ENCODE data around the gene TUBB4A.

Gene TUBB4A

GRCh38 chr19:6521718-6522646 is 19.9 kb upstream of the TUBB4A start:
- Histone ChIP-seq H3K27me3 (ENCODE audit: control insufficient read depth in 1 of 2, insufficient read depth in 2 of 2, low read length in 2 of 2) (peaks cover 5 to 7% of the 10 kb centered on the region in 2 donors), H3K36me3 (ENCODE audit: control insufficient read depth in 2 of 2, insufficient read depth in 2 of 2, low read length in 2 of 2) (no peaks in the 10 kb centered on the region), H3K4me1 (ENCODE audit: control insufficient read depth, insufficient read depth, low read length) (peaks cover 3% of the 10 kb centered on the region), H3K9ac (ENCODE audit: low read length in 2 of 2) (no peak overlapping the region), H3K9me3 (ENCODE audit: control insufficient read depth in 2 of 2, low read length in 2 of 2) (no peaks in the 10 kb centered on the region), H3K4me3 (ENCODE audit: low read length in 2 of 2) (no peak overlapping the region), H3K27ac (ENCODE audit: low read length) (no peak overlapping the region)

GRCh38 chr19:6519289-6519688 is 17.2 kb upstream of the TUBB4A start:
- Histone ChIP-seq H3K36me3 (ENCODE audit: control insufficient read depth in 2 of 2, insufficient read depth in 2 of 2, low read length in 2 of 2) (no peaks in the 10 kb centered on the region), H3K4me1 (ENCODE audit: control insufficient read depth, insufficient read depth, low read length) (peaks cover 12% of the 10 kb centered on the region), H3K9me3 (ENCODE audit: control insufficient read depth in 2 of 2, low read length in 2 of 2) (no peaks in the 10 kb centered on the region), H3K27ac (ENCODE audit: low read length) (no peak overlapping the region), H3K9ac (ENCODE audit: low read length in 2 of 2) (no peak overlapping the region), H3K4me3 (ENCODE audit: low read length in 2 of 2) (no peak overlapping the region), H3K27me3 (ENCODE audit: control insufficient read depth in 1 of 2, insufficient read depth in 2 of 2, low read length in 2 of 2) (peaks cover 5 to 7% of the 10 kb centered on the region in 2 donors)

GRCh38 chr19:6518145-6518911 is 16.2 kb upstream of the TUBB4A start:
- Histone ChIP-seq H3K9me3 (ENCODE audit: control insufficient read depth in 2 of 2, low read length in 2 of 2) (no peaks in the 10 kb centered on the region), H3K36me3 (ENCODE audit: control insufficient read depth in 2 of 2, insufficient read depth in 2 of 2, low read length in 2 of 2) (no peaks in the 10 kb centered on the region), H3K4me3 (ENCODE audit: low read length in 2 of 2) (no peak overlapping the region), H3K27ac (ENCODE audit: low read length) (no peak overlapping the region), H3K9ac (ENCODE audit: low read length in 2 of 2) (no peak overlapping the region), H3K27me3 (ENCODE audit: control insufficient read depth in 1 of 2, insufficient read depth in 2 of 2, low read length in 2 of 2) (peaks cover 5 to 7% of the 10 kb centered on the region in 2 donors), H3K4me1 (ENCODE audit: control insufficient read depth, insufficient read depth, low read length) (peaks cover 12% of the 10 kb centered on the region)

GRCh38 chr19:6516659-6517291 is 14.7 kb upstream of the TUBB4A start:
- H3K36me3 ChIP-seq (ENCODE audit: control insufficient read depth in 2 of 2, insufficient read depth in 2 of 2, low read length in 2 of 2): no peaks in the 10 kb centered on the region

GRCh38 chr19:6516018-6516658 is 14.0 kb upstream of the TUBB4A start:
- no peaks in the 10 kb centered on the region for H3K36me3 ChIP-seq (ENCODE audit: control insufficient read depth in 2 of 2, insufficient read depth in 2 of 2, low read length in 2 of 2)
- H3K27me3 ChIP-seq (ENCODE audit: control insufficient read depth in 1 of 2, insufficient read depth in 2 of 2, low read length in 2 of 2): peaks cover 3 to 4% of the 10 kb centered on the region in 2 donors
- no peak overlapping the region for H3K27ac ChIP-seq (ENCODE audit: low read length)
- H3K4me3 ChIP-seq (ENCODE audit: low read length in 2 of 2): peak overlapping the region; percentile 76 to 82
- H3K9ac ChIP-seq (ENCODE audit: low read length in 2 of 2): peak overlapping the region; percentile 51 to 69
- no peaks in the 10 kb centered on the region for H3K9me3 ChIP-seq (ENCODE audit: control insufficient read depth in 2 of 2, low read length in 2 of 2)
- H3K4me1 ChIP-seq (ENCODE audit: control insufficient read depth, insufficient read depth, low read length): peaks cover 12% of the 10 kb centered on the region

More at GRCh38 chr19:6516659-6517291, 14.7 kb upstream of the TUBB4A start:
- Histone ChIP-seq H3K9ac (ENCODE audit: low read length in 2 of 2) (peak overlapping the region; percentile 51 to 69), H3K4me1 (ENCODE audit: control insufficient read depth, insufficient read depth, low read length) (peaks cover 12% of the 10 kb centered on the region), H3K9me3 (ENCODE audit: control insufficient read depth in 2 of 2, low read length in 2 of 2) (no peaks in the 10 kb centered on the region), H3K4me3 (ENCODE audit: low read length in 2 of 2) (peak overlapping the region; percentile 76 to 82), H3K27ac (ENCODE audit: low read length) (no peak overlapping the region), H3K27me3 (ENCODE audit: control insufficient read depth in 1 of 2, insufficient read depth in 2 of 2, low read length in 2 of 2) (peaks cover 3 to 4% of the 10 kb centered on the region in 2 donors)

- Histone ChIP-seq H3K9me3 (ENCODE audit: control insufficient read depth in 2 of 2, low read length in 2 of 2) (no peaks in the 10 kb centered on the region), H3K36me3 (ENCODE audit: control insufficient read depth in 2 of 2, insufficient read depth in 2 of 2, low read length in 2 of 2) (no peaks in the 10 kb centered on the region), H3K4me1 (ENCODE audit: control insufficient read depth, insufficient read depth, low read length) (peaks cover 12% of the 10 kb centered on the region), H3K4me3 (ENCODE audit: low read length in 2 of 2) (no peak overlapping the region), H3K9ac (ENCODE audit: low read length in 2 of 2) (no peak overlapping the region), H3K27ac (ENCODE audit: low read length) (no peak overlapping the region), H3K27me3 (ENCODE audit: control insufficient read depth in 1 of 2, insufficient read depth in 2 of 2, low read length in 2 of 2) (peaks cover 0 to under 1% of the 10 kb centered on the region in 2 donors)
Measured at GRCh38 chr19:6514926-6515544, 12.9 kb upstream of the TUBB4A start.

- Histone ChIP-seq H3K9me3 (ENCODE audit: control insufficient read depth in 2 of 2, low read length in 2 of 2) (no peaks in the 10 kb centered on the region), H3K27ac (ENCODE audit: low read length) (no peak overlapping the region), H3K4me3 (ENCODE audit: low read length in 2 of 2) (no peak overlapping the region), H3K27me3 (ENCODE audit: control insufficient read depth in 1 of 2, insufficient read depth in 2 of 2, low read length in 2 of 2) (no peaks in the 10 kb centered on the region), H3K9ac (ENCODE audit: low read length in 2 of 2) (no peak overlapping the region), H3K36me3 (ENCODE audit: control insufficient read depth in 2 of 2, insufficient read depth in 2 of 2, low read length in 2 of 2) (no peaks in the 10 kb centered on the region), H3K4me1 (ENCODE audit: control insufficient read depth, insufficient read depth, low read length) (peaks cover 12% of the 10 kb centered on the region)
Measured at GRCh38 chr19:6514089-6514488, 12.0 kb upstream of the TUBB4A start.

GRCh38 chr19:6510618-6511017 is 8.5 kb upstream of the TUBB4A start:
- no peak overlapping the region for H3K27ac ChIP-seq (ENCODE audit: low read length)
- no peak overlapping the region for H3K9ac ChIP-seq (ENCODE audit: low read length in 2 of 2)
- H3K4me1 ChIP-seq (ENCODE audit: control insufficient read depth, insufficient read depth, low read length): no peaks in the 10 kb centered on the region
- no peaks in the 10 kb centered on the region for H3K27me3 ChIP-seq (ENCODE audit: control insufficient read depth in 1 of 2, insufficient read depth in 2 of 2, low read length in 2 of 2)
- H3K4me3 ChIP-seq (ENCODE audit: low read length in 2 of 2): no peak overlapping the region
- H3K9me3 ChIP-seq (ENCODE audit: control insufficient read depth in 2 of 2, low read length in 2 of 2): no peaks in the 10 kb centered on the region
- no peaks in the 10 kb centered on the region for H3K36me3 ChIP-seq (ENCODE audit: control insufficient read depth in 2 of 2, insufficient read depth in 2 of 2, low read length in 2 of 2)

GRCh38 chr19:6509118-6509971 is 7.2 kb upstream of the TUBB4A start:
- Histone ChIP-seq H3K27me3 (ENCODE audit: control insufficient read depth in 1 of 2, insufficient read depth in 2 of 2, low read length in 2 of 2) (no peaks in the 10 kb centered on the region), H3K9me3 (ENCODE audit: control insufficient read depth in 2 of 2, low read length in 2 of 2) (no peaks in the 10 kb centered on the region), H3K4me3 (ENCODE audit: low read length in 2 of 2) (no peak overlapping the region), H3K27ac (ENCODE audit: low read length) (no peak overlapping the region), H3K36me3 (ENCODE audit: control insufficient read depth in 2 of 2, insufficient read depth in 2 of 2, low read length in 2 of 2) (no peaks in the 10 kb centered on the region), H3K4me1 (ENCODE audit: control insufficient read depth, insufficient read depth, low read length) (no peaks in the 10 kb centered on the region), H3K9ac (ENCODE audit: low read length in 2 of 2) (no peak overlapping the region)
